ENCODE results near the gene ZIM2. TPM values are rescaled to one million over a fixed set of nuclear protein-coding genes. Genes with fewer than 3 reads are reported as not detected.

ZIM2 gene
- total RNA-seq, 1 donor from 2014 or later, result not detected

GRCh38 chr19:56839652-56840450 lies 675 bp downstream of the ZIM2 start:
- H3K27me3 Mint-ChIP-seq (ENCODE audit: unreplicated experiment), result peaks cover 12% of the 10 kb centered on the region
- H3K4me1 Mint-ChIP-seq (ENCODE audit: low read depth, unreplicated experiment), result peaks cover 2% of the 10 kb centered on the region
- peaks cover 27% of the 10 kb centered on the region for H3K9me3 Mint-ChIP-seq (ENCODE audit: unreplicated experiment)
- H3K27ac Mint-ChIP-seq (ENCODE audit: unreplicated experiment), result peak overlapping the region; percentile 90
- peaks cover 15% of the 10 kb centered on the region for H3K36me3 Mint-ChIP-seq (ENCODE audit: unreplicated experiment)
- peak; percentile 87 for DNase-seq
- no peak for TF ChIP-seq CTCF (IDR thresholded peaks at IDR 0.05; ENCODE audit: partially characterized antibody, unreplicated experiment)
- H3K4me3 Mint-ChIP-seq (ENCODE audit: unreplicated experiment), result peak overlapping the region; percentile 81

GRCh38 chr19:56838909-56839651 lies 1.4 kb downstream of the ZIM2 start:
- Mint-ChIP-seq H3K9me3 (ENCODE audit: unreplicated experiment) (peaks cover 27% of the 10 kb centered on the region), H3K36me3 (ENCODE audit: unreplicated experiment) (peaks cover 18% of the 10 kb centered on the region), H3K27me3 (ENCODE audit: unreplicated experiment) (peaks cover 12% of the 10 kb centered on the region), H3K27ac (ENCODE audit: unreplicated experiment) (peak overlapping the region; percentile 90), H3K4me1 (ENCODE audit: low read depth, unreplicated experiment) (peaks cover 2% of the 10 kb centered on the region), H3K4me3 (ENCODE audit: unreplicated experiment) (peak overlapping the region; percentile 92)
- peak; percentile 93 for DNase-seq
- TF ChIP-seq CTCF (IDR thresholded peaks at IDR 0.05; ENCODE audit: partially characterized antibody, unreplicated experiment), result no peak

- peaks cover 27% of the 10 kb centered on the region for H3K9me3 Mint-ChIP-seq (ENCODE audit: unreplicated experiment)
- peak; percentile 81 for DNase-seq
- H3K36me3 Mint-ChIP-seq (ENCODE audit: unreplicated experiment), result peaks cover 18% of the 10 kb centered on the region
- peak; percentile 34 for TF ChIP-seq CTCF (IDR thresholded peaks at IDR 0.05; ENCODE audit: partially characterized antibody, unreplicated experiment)
- peaks cover 14% of the 10 kb centered on the region for H3K27me3 Mint-ChIP-seq (ENCODE audit: unreplicated experiment)
- peak overlapping the region; percentile 99 for H3K27ac Mint-ChIP-seq (ENCODE audit: unreplicated experiment)
- peaks cover 2% of the 10 kb centered on the region for H3K4me1 Mint-ChIP-seq (ENCODE audit: low read depth, unreplicated experiment)
- H3K4me3 Mint-ChIP-seq (ENCODE audit: unreplicated experiment), result peak overlapping the region; percentile 92
These were observed 2.3 kb downstream of the ZIM2 start for GRCh38 chr19:56838024-56838908.

GRCh38 chr19:56837492-56838023 lies 3.0 kb downstream of the ZIM2 start:
- DNase-seq, result peak; percentile 80

More at GRCh38 chr19:56837492-56838023, 3.0 kb downstream of the ZIM2 start:
- Mint-ChIP-seq H3K36me3 (ENCODE audit: unreplicated experiment) (peaks cover 18% of the 10 kb centered on the region), H3K4me1 (ENCODE audit: low read depth, unreplicated experiment) (peaks cover 2% of the 10 kb centered on the region), H3K4me3 (ENCODE audit: unreplicated experiment) (peak overlapping the region; percentile 92), H3K27me3 (ENCODE audit: unreplicated experiment) (peaks cover 14% of the 10 kb centered on the region), H3K27ac (ENCODE audit: unreplicated experiment) (peak overlapping the region; percentile 99), H3K9me3 (ENCODE audit: unreplicated experiment) (peaks cover 27% of the 10 kb centered on the region)
- TF ChIP-seq CTCF (IDR thresholded peaks at IDR 0.05; ENCODE audit: partially characterized antibody, unreplicated experiment), result peak; percentile 71

Data from glutamatergic neuron (in vitro differentiated cells).